Astrocyte (in vitro differentiated cells and primary cell): ENCODE measurements around the gene SLIT3.

ENCODE experiments used
- EZH2 ChIP-seq: IDR thresholded peaks from 2 replicates; pipeline ENCODE4 v1.6.1; 2012; ENCODE audit warnings: mild to moderate bottlenecking, low read length, inconsistent platforms; ENCODE audit not compliant: insufficient read depth
- TF ChIP-seq, protein P1 (sequence below): IDR thresholded peaks from 2 replicates; pipeline ENCODE4 v1.5.1; 2011; ENCODE audit warnings: low read depth, mild to moderate bottlenecking, inconsistent platforms, low read length, moderate library complexity; ENCODE audit not compliant: insufficient read depth

DNA sequence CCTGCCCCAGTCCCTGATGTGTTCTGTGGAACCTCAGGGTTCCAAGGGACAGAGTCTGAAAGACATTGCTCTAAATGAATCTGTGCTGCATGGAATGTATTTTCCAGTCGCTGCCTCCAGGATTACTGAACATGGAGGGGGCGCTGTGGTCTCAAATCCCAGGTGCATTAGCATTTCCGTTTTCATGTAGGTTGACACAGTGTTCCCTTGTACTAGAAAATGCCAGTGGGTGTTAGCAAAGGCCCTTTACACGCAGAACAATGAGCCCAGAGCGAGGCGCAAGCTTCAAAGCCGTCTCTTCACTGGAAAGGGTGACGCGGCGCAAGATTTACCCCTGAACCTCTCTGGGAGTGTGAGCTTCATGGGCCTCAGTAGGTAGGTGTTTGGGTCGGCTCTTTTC is 308.3 kb downstream of the SLIT3 start:
- TF ChIP-seq, protein P1, sequence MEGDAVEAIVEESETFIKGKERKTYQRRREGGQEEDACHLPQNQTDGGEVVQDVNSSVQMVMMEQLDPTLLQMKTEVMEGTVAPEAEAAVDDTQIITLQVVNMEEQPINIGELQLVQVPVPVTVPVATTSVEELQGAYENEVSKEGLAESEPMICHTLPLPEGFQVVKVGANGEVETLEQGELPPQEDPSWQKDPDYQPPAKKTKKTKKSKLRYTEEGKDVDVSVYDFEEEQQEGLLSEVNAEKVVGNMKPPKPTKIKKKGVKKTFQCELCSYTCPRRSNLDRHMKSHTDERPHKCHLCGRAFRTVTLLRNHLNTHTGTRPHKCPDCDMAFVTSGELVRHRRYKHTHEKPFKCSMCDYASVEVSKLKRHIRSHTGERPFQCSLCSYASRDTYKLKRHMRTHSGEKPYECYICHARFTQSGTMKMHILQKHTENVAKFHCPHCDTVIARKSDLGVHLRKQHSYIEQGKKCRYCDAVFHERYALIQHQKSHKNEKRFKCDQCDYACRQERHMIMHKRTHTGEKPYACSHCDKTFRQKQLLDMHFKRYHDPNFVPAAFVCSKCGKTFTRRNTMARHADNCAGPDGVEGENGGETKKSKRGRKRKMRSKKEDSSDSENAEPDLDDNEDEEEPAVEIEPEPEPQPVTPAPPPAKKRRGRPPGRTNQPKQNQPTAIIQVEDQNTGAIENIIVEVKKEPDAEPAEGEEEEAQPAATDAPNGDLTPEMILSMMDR = peak; percentile 14
- no peak for TF ChIP-seq EZH2
